Measurements from ENCODE around the gene KAT7.

KAT7 gene

DNA sequence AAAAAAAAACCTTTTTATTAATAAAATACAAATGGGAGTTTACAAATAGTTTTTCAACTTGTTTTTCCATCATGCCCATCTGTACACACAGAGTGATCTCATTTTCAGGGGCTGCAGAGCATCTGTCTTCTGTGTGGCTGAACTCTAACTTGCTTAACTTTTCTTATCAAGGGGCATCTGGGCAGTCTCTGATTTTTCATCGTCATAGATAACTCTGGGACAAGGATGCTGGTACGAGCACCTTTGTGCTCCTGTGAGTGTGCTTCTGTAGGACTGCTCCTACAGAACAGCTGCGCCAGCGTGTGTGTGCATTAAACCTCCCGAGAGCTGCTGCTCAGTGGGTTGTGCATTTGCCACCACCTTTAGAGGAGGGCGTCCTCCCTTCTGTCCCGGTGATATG is 94.0 kb downstream of the KAT7 start:
- DNase-seq (ENCODE audit: low read depth, low spot score) = no peak
- no peak overlapping the region for H3K4me3 ChIP-seq (ENCODE audit: low read length)
